GM12878 (cell line): Measurements from ENCODE around the gene TACC3. TPM values are rescaled to one million over a fixed set of nuclear protein-coding genes. Genes with fewer than 3 reads are reported as not detected.

ENCODE experiments used
- ATAC-seq: fragments of 200-7000 bp; cut with Tn5 transposase; 3 replicates; pipeline ENCODE4 v1.9.1; 2020; ENCODE audit warnings: mild to moderate bottlenecking, moderate library complexity
- BruUV-seq: library from RNA; stranded (reverse); fragments of 400-500 nt; replicated peaks from 2 replicates; lab custom pipeline; 2021; lab: Mats Ljungman, UMichigan
- CTCF ChIA-PET: fragments of 300-600 bp; sonication (Branson Sonifier 250); formaldehyde crosslinking; extraction: SDS; loops from one replicate; lab custom pipeline; 2021; ENCODE audit warnings: inconsistent platforms; lab: Yijun Ruan, JAX
- POLR2A ChIA-PET: fragments of 350-600 bp; formaldehyde crosslinking; extraction: SDS; loops from one replicate; lab custom pipeline; 2021; ENCODE audit warnings: inconsistent platforms; lab: Charles Lee
- RAD21 ChIA-PET: fragments of 300-600 bp; sonication (Branson Sonifier 250); formaldehyde crosslinking; loops from one replicate; lab custom pipeline; 2023; ENCODE audit warnings: antibody characterized with exemption; ENCODE audit not compliant: unreplicated experiment; lab: Charles Lee
- SMC1A ChIA-PET: fragments of 300-600 bp; sonication (Branson Sonifier 250); formaldehyde crosslinking; loops from one replicate; lab custom pipeline; 2023; ENCODE audit not compliant: unreplicated experiment, uncharacterized antibody; lab: Charles Lee
- DNase-seq: peaks from one replicate; pipeline ENCODE4 v3.0.0-alpha.2; 2011; ENCODE audit warnings: low read depth, low spot score
- FAIRE-seq: peaks from 3 replicates; lab custom pipeline; 2011; peaks lifted over from hg19 to GRCh38; lab: Jason Lieb, UNC
- H2AFZ ChIP-seq: 2 replicates; pipeline ENCODE4 v1.6.0; 2011; ENCODE audit warnings: low read depth, low read length, control low read depth; ENCODE audit not compliant: control insufficient read depth
- H3K27ac ChIP-seq: 2 replicates; pipeline ENCODE4 v1.5.1; 2011; ENCODE audit warnings: control low read depth; ENCODE audit not compliant: control insufficient read depth, insufficient read depth
- H3K27me3 ChIP-seq, 2 experiments: replicated peaks in 1 of 2; 2 replicates each; pipeline versions ENCODE4 v1.6.0 to v1.6.1; 2011; ENCODE audit warnings: low read length in 1 of 2; ENCODE audit not compliant: control insufficient read depth in 2 of 2, insufficient read depth in 2 of 2
- H3K36me3 ChIP-seq, 2 experiments: 2 replicates each; pipeline ENCODE4 v1.5.1; 2011; ENCODE audit warnings: low read length in 1 of 2; ENCODE audit not compliant: control insufficient read depth in 2 of 2, insufficient read depth in 2 of 2
- H3K4me1 ChIP-seq: 2 replicates; pipeline ENCODE4 v1.6.1; 2011; ENCODE audit warnings: mild to moderate bottlenecking, low read length, moderate library complexity, mixed read lengths; ENCODE audit not compliant: control insufficient read depth, insufficient read depth
- H3K4me2 ChIP-seq: 2 replicates; pipeline ENCODE4 v1.6.0; 2011; ENCODE audit warnings: control low read depth; ENCODE audit not compliant: control insufficient read depth, insufficient read depth
- H3K4me3 ChIP-seq: fragments of 200-600 bp; sonication (generic); 2 replicates; pipeline ENCODE4 v1.5.1; 2016
- H3K79me2 ChIP-seq: 2 replicates; pipeline ENCODE4 v1.6.0; 2011; ENCODE audit warnings: low read length; ENCODE audit not compliant: control insufficient read depth, insufficient read depth
- H3K9ac ChIP-seq: 2 replicates; pipeline ENCODE4 v1.8.0; 2011; ENCODE audit warnings: low read length, control low read depth, mixed read lengths; ENCODE audit not compliant: control insufficient read depth, insufficient read depth
- H3K9me3 ChIP-seq: replicated peaks from 3 replicates; pipeline ENCODE4 v1.5.1; 2011; ENCODE audit warnings: mild to moderate bottlenecking, low read length; ENCODE audit not compliant: control insufficient read depth, insufficient read depth
- H4K20me1 ChIP-seq: 2 replicates; pipeline ENCODE4 v1.6.0; 2011; ENCODE audit not compliant: control insufficient read depth, insufficient read depth
- BMI1 ChIP-seq: fragments of 450-650 bp; IDR thresholded peaks from 2 replicates; pipeline ENCODE4 v1.6.1; 2016; ENCODE audit warnings: mild to moderate bottlenecking, moderate library complexity, borderline replicate concordance
- CBFB ChIP-seq: IDR thresholded peaks from 2 replicates; pipeline ENCODE4 v1.6.1; 2016; ENCODE audit warnings: antibody characterized with exemption, low read depth
- E4F1 ChIP-seq: fragments of 450-650 bp; IDR thresholded peaks from 2 replicates; pipeline ENCODE4 v1.6.1; 2018; ENCODE audit warnings: borderline replicate concordance, mild to moderate bottlenecking; ENCODE audit not compliant: partially characterized antibody
- EP300 ChIP-seq, 2 experiments: fragments of 150-350 bp in 1 of 2; IDR thresholded peaks; 2 replicates each; pipeline ENCODE4 v1.6.1; 2011 to 2012; ENCODE audit warnings: low read depth in 2 of 2, low read length in 2 of 2, borderline replicate concordance in 1 of 2, improper control_type of control experiment in 1 of 2, inconsistent platforms in 1 of 2; ENCODE audit not compliant: control insufficient read depth in 1 of 2
- PKNOX1 ChIP-seq: fragments of 450-650 bp; IDR thresholded peaks from 2 replicates; pipeline ENCODE4 v1.6.1; 2016; ENCODE audit warnings: mild to moderate bottlenecking
- PML ChIP-seq: IDR thresholded peaks from 2 replicates; pipeline ENCODE4 v1.6.1; 2012; ENCODE audit warnings: low read length, inconsistent platforms
- TAF1 ChIP-seq: IDR thresholded peaks from 2 replicates; pipeline ENCODE4 v1.6.1; 2011; ENCODE audit warnings: mild to moderate bottlenecking, low read depth, low read length, borderline replicate concordance
- WGBS: methylation state at CpG from one replicate; pipeline ENCODE4 v1.1.6; 2016; ENCODE audit warnings: low lambda C conversion rate; ENCODE audit not compliant: insufficient replicate concordance, insufficient coverage; ENCODE audit errors: missing lambda C conversion rate; 5-methylcytosine and 5-hydroxymethylcytosine counted together
- in situ Hi-C: fragments of 300-500 bp; cut with MboI; formaldehyde crosslinking; loops from 9 replicates; pipeline ENCODE4 v1.14.3; 2018; ENCODE audit warnings: mixed read lengths
- intact Hi-C: fragments of 100-400 bp; cut with micrococcal nuclease; formaldehyde crosslinking; loops from one replicate; pipeline ENCODE4 v1.14.2; 2022; ENCODE audit not compliant: unreplicated experiment
- polyA plus RNA-seq, 11 experiments: library from polyadenylated mRNA; depleted of rRNA in 4 of 11; unstranded in 6 of 11; stranded (reverse) in 5 of 11; fragments of >200 nt; fragmentation: Nextera tagmentation in 4 of 11; fragmentation: Illumina TruSeq in 1 of 11; extraction: Ambion mirVana in 4 of 11; extraction: Trizol in 1 of 11; gene quantifications; 1 replicate in 1 of 11; 2 replicates in 10 of 11; pipeline versions ENCODE4 v1.2.1 to v1.2.3, GENCODE V29; 2011 to 2016; ENCODE audit warnings: inconsistent platforms in 2 of 11, missing spikeins in 2 of 11, low read depth in 1 of 11
- total RNA-seq, 4 experiments: library from RNA; depleted of rRNA in 3 of 4; stranded (reverse); fragments of >200 nt in 3 of 4; fragmentation: Illumina TruSeq in 1 of 4; extraction: Trizol in 1 of 4; gene quantifications; 2 replicates each; pipeline versions ENCODE4 v1.2.1 to v1.2.3, GENCODE V29; 2013 to 2021
- TF ChIP-seq, protein P1 (sequence below): fragments of 450-650 bp; IDR thresholded peaks from 2 replicates; pipeline ENCODE4 v1.6.1; 2016; ENCODE audit warnings: mild to moderate bottlenecking, moderate library complexity, borderline replicate concordance
- TF ChIP-seq, protein P2 (sequence below): IDR thresholded peaks from 2 replicates; pipeline ENCODE4 v1.6.1; 2012; ENCODE audit warnings: low read length, inconsistent platforms

Gene TACC3
- total and polyA plus RNA-seq, 10 of the 15 experiments (the other 5 are each of a cell fraction or from before 2014, with no cell fraction given), result 2.8 to 121 (median 73.3) TPM

GRCh38 chr4:1760521-1761071 is 39.3 kb downstream of the TACC3 start:
- in situ Hi-C loops, result no loop called here

More at GRCh38 chr4:1760521-1761071, 39.3 kb downstream of the TACC3 start:
- no peak overlapping the region for H3K27ac ChIP-seq
- H3K9ac ChIP-seq, result no peak overlapping the region
- intact Hi-C loops, result no loop called here
- H3K4me2 ChIP-seq, result no peak overlapping the region
- H3K4me3 ChIP-seq, result no peak overlapping the region
- ChIA-PET SMC1A (no interaction called here), POLR2A (no interaction called here), RAD21 (no interaction called here), CTCF (interaction anchor here (1.3 kb wide), 1 partner anchor 67 kb away, joined by 3 read pairs; no protein-coding TSS in a partner anchor)
- no peaks in the 10 kb centered on the region for H3K36me3 ChIP-seq
- DNase-seq (no peak), ATAC-seq (no peak), FAIRE-seq (no peak)
- no peak overlapping the region for H2AFZ ChIP-seq
- H4K20me1 ChIP-seq, result no peaks in the 10 kb centered on the region
- TF ChIP-seq, protein P1, sequence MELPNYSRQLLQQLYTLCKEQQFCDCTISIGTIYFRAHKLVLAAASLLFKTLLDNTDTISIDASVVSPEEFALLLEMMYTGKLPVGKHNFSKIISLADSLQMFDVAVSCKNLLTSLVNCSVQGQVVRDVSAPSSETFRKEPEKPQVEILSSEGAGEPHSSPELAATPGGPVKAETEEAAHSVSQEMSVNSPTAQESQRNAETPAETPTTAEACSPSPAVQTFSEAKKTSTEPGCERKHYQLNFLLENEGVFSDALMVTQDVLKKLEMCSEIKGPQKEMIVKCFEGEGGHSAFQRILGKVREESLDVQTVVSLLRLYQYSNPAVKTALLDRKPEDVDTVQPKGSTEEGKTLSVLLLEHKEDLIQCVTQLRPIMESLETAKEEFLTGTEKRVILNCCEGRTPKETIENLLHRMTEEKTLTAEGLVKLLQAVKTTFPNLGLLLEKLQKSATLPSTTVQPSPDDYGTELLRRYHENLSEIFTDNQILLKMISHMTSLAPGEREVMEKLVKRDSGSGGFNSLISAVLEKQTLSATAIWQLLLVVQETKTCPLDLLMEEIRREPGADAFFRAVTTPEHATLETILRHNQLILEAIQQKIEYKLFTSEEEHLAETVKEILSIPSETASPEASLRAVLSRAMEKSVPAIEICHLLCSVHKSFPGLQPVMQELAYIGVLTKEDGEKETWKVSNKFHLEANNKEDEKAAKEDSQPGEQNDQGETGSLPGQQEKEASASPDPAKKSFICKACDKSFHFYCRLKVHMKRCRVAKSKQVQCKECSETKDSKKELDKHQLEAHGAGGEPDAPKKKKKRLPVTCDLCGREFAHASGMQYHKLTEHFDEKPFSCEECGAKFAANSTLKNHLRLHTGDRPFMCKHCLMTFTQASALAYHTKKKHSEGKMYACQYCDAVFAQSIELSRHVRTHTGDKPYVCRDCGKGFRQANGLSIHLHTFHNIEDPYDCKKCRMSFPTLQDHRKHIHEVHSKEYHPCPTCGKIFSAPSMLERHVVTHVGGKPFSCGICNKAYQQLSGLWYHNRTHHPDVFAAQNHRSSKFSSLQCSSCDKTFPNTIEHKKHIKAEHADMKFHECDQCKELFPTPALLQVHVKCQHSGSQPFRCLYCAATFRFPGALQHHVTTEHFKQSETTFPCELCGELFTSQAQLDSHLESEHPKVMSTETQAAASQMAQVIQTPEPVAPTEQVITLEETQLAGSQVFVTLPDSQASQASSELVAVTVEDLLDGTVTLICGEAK, result no peak
- no peak for TF ChIP-seq EP300 (IDR thresholded peaks at IDR 0.05; ENCODE audit: borderline replicate concordance in 1 of 2, control insufficient read depth in 1 of 2, low read depth in 2 of 2, low read length in 2 of 2)
- no peak for TF ChIP-seq PML
- TF ChIP-seq TAF1, result no peak
- no peak for TF ChIP-seq CBFB
- TF ChIP-seq PKNOX1, result no peak
- no peak for TF ChIP-seq BMI1
- TF ChIP-seq, protein P2, sequence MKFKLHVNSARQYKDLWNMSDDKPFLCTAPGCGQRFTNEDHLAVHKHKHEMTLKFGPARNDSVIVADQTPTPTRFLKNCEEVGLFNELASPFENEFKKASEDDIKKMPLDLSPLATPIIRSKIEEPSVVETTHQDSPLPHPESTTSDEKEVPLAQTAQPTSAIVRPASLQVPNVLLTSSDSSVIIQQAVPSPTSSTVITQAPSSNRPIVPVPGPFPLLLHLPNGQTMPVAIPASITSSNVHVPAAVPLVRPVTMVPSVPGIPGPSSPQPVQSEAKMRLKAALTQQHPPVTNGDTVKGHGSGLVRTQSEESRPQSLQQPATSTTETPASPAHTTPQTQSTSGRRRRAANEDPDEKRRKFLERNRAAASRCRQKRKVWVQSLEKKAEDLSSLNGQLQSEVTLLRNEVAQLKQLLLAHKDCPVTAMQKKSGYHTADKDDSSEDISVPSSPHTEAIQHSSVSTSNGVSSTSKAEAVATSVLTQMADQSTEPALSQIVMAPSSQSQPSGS, result no peak
- TF ChIP-seq E4F1, result no peak
- no peaks in the 10 kb centered on the region for H3K79me2 ChIP-seq
- H3K9me3 ChIP-seq, result no peaks in the 10 kb centered on the region
- H3K4me1 ChIP-seq, result no peaks in the 10 kb centered on the region
- WGBS, result 67% methylated on average over 22 of the region's 25 CpGs
- no TSS peak for BruUV-seq
- H3K27me3 ChIP-seq, result no peaks in the 10 kb centered on the region; a peak in 1 of 4 replicates
